ENCODE measurements around the gene LPP. TPM values are rescaled to one million over a fixed set of nuclear protein-coding genes. Genes with fewer than 3 reads are reported as not detected.

The LPP gene
- total and polyA plus RNA-seq, 10 of the 15 experiments (the other 5 are each of a cell fraction or from before 2014, with no cell fraction given) = under 0.01 to 0.62 (median 0.03) TPM

DNA sequence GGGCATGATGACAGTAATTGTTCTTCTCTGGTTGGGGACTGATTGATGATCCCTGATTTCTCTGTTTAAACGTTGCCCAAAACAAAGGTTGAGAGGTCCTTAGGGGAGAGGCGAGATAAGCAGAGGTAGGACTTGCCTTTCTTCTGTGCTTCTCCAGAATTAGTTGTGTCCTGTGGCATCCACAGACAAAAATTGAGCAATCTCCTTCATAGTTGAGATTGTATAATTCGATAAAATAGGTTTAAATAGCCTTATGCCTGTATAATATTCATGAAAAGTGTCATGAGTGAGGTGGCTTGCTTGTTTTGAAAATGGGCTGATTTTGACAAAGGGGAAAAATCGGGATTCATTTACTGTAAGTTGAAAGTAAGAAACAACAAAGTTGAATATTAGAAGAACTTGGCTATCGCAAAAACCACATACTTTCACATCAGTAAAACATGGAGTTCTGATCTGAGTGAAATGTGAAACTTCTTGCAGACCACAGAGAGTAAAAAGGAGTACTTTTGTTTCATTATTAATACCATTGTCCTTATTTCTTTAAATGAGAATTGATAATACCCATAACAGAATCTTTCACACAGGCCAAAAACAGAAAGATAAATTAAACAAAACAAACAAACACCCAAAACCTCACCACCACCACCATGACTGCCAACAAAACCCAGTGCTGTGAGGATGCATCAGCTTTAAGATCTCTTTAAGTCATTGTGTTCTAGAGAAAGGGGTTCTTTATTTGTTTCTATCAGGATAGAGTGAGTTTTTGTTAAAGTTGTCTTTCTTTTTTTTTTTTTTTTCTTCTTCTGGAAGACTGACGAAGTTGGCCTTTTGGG is 155.7 kb downstream of the LPP start (continued):
- TF ChIP-seq, protein P1, sequence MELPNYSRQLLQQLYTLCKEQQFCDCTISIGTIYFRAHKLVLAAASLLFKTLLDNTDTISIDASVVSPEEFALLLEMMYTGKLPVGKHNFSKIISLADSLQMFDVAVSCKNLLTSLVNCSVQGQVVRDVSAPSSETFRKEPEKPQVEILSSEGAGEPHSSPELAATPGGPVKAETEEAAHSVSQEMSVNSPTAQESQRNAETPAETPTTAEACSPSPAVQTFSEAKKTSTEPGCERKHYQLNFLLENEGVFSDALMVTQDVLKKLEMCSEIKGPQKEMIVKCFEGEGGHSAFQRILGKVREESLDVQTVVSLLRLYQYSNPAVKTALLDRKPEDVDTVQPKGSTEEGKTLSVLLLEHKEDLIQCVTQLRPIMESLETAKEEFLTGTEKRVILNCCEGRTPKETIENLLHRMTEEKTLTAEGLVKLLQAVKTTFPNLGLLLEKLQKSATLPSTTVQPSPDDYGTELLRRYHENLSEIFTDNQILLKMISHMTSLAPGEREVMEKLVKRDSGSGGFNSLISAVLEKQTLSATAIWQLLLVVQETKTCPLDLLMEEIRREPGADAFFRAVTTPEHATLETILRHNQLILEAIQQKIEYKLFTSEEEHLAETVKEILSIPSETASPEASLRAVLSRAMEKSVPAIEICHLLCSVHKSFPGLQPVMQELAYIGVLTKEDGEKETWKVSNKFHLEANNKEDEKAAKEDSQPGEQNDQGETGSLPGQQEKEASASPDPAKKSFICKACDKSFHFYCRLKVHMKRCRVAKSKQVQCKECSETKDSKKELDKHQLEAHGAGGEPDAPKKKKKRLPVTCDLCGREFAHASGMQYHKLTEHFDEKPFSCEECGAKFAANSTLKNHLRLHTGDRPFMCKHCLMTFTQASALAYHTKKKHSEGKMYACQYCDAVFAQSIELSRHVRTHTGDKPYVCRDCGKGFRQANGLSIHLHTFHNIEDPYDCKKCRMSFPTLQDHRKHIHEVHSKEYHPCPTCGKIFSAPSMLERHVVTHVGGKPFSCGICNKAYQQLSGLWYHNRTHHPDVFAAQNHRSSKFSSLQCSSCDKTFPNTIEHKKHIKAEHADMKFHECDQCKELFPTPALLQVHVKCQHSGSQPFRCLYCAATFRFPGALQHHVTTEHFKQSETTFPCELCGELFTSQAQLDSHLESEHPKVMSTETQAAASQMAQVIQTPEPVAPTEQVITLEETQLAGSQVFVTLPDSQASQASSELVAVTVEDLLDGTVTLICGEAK (IDR thresholded peaks at IDR 0.05; ENCODE audit: borderline replicate concordance) = no peak
- TF ChIP-seq, protein P2, sequence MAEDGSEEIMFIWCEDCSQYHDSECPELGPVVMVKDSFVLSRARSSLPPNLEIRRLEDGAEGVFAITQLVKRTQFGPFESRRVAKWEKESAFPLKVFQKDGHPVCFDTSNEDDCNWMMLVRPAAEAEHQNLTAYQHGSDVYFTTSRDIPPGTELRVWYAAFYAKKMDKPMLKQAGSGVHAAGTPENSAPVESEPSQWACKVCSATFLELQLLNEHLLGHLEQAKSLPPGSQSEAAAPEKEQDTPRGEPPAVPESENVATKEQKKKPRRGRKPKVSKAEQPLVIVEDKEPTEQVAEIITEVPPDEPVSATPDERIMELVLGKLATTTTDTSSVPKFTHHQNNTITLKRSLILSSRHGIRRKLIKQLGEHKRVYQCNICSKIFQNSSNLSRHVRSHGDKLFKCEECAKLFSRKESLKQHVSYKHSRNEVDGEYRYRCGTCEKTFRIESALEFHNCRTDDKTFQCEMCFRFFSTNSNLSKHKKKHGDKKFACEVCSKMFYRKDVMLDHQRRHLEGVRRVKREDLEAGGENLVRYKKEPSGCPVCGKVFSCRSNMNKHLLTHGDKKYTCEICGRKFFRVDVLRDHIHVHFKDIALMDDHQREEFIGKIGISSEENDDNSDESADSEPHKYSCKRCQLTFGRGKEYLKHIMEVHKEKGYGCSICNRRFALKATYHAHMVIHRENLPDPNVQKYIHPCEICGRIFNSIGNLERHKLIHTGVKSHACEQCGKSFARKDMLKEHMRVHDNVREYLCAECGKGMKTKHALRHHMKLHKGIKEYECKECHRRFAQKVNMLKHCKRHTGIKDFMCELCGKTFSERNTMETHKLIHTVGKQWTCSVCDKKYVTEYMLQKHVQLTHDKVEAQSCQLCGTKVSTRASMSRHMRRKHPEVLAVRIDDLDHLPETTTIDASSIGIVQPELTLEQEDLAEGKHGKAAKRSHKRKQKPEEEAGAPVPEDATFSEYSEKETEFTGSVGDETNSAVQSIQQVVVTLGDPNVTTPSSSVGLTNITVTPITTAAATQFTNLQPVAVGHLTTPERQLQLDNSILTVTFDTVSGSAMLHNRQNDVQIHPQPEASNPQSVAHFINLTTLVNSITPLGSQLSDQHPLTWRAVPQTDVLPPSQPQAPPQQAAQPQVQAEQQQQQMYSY (CRISPR knock-in tag; IDR thresholded peaks at IDR 0.05) = no peak
- TF ChIP-seq NR2C2 (IDR thresholded peaks at IDR 0.05; ENCODE audit: borderline replicate concordance, control insufficient read depth, insufficient read length, low read depth) (no peak), MTA3 (IDR thresholded peaks at IDR 0.05; ENCODE audit: borderline replicate concordance, low read length) (peak; percentile 79; the same call in 1 of the 2 replicates), NRF1 (conservative IDR thresholded peaks at IDR 0.05; ENCODE audit: low read depth, low read length) (no peak), ZNF384 (IDR thresholded peaks at IDR 0.05; ENCODE audit: borderline replicate concordance, low read depth, low read length) (no peak), ASH2L (IDR thresholded peaks at IDR 0.05; ENCODE audit: borderline replicate concordance, low read depth) (no peak), CHD1 (IDR thresholded peaks at IDR 0.05; ENCODE audit: low read depth, low read length) (no peak), ETV6 (conservative IDR thresholded peaks at IDR 0.05 in 1 of 2, IDR thresholded peaks at IDR 0.05 in 1 of 2; ENCODE audit: borderline replicate concordance in 1 of 2, low read depth in 1 of 2) (peak in 1 of 2 experiments; percentile 64; a peak in 1 of 4 replicates), BACH1 (IDR thresholded peaks at IDR 0.05; ENCODE audit: borderline replicate concordance) (no peak), POLR2A (IDR thresholded peaks at IDR 0.05; ENCODE audit: low read depth, low read length) (no peak), IKZF1 (conservative IDR thresholded peaks at IDR 0.05) (0 out of 2 replicates have a peak, but pooled peaks have one; percentile 29), HDGF (IDR thresholded peaks at IDR 0.05) (no peak), GATAD2B (conservative IDR thresholded peaks at IDR 0.05; ENCODE audit: low read depth) (no peak)
- TF ChIP-seq, protein P3, sequence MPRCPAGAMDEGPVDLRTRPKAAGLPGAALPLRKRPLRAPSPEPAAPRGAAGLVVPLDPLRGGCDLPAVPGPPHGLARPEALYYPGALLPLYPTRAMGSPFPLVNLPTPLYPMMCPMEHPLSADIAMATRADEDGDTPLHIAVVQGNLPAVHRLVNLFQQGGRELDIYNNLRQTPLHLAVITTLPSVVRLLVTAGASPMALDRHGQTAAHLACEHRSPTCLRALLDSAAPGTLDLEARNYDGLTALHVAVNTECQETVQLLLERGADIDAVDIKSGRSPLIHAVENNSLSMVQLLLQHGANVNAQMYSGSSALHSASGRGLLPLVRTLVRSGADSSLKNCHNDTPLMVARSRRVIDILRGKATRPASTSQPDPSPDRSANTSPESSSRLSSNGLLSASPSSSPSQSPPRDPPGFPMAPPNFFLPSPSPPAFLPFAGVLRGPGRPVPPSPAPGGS (IDR thresholded peaks at IDR 0.05; ENCODE audit: borderline replicate concordance, insufficient read depth, low read depth, low read length, poor library complexity, severe bottlenecking) = peak; percentile 68
- TF ChIP-seq, protein P4, sequence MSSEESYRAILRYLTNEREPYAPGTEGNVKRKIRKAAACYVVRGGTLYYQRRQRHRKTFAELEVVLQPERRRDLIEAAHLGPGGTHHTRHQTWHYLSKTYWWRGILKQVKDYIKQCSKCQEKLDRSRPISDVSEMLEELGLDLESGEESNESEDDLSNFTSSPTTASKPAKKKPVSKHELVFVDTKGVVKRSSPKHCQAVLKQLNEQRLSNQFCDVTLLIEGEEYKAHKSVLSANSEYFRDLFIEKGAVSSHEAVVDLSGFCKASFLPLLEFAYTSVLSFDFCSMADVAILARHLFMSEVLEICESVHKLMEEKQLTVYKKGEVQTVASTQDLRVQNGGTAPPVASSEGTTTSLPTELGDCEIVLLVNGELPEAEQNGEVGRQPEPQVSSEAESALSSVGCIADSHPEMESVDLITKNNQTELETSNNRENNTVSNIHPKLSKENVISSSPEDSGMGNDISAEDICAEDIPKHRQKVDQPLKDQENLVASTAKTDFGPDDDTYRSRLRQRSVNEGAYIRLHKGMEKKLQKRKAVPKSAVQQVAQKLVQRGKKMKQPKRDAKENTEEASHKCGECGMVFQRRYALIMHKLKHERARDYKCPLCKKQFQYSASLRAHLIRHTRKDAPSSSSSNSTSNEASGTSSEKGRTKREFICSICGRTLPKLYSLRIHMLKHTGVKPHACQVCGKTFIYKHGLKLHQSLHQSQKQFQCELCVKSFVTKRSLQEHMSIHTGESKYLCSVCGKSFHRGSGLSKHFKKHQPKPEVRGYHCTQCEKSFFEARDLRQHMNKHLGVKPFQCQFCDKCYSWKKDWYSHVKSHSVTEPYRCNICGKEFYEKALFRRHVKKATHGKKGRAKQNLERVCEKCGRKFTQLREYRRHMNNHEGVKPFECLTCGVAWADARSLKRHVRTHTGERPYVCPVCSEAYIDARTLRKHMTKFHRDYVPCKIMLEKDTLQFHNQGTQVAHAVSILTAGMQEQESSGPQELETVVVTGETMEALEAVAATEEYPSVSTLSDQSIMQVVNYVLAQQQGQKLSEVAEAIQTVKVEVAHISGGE (CRISPR knock-in tag; IDR thresholded peaks at IDR 0.05) = no peak

All from GM12878 (cell line).